Stimulated activated CD8-positive, alpha-beta memory T cell treated with anti-CD3 and anti-CD28 coated beads, Interleukin-12 subunit alpha, Interleukin-12 subunit beta, amount 100 ng/mL, for 24 hours (primary cell): ENCODE measurements around the gene LILRA2.
"Not testable (repeated sequence)": the region's sequence is repeated elsewhere in the genome, so short reads cannot be mapped to it uniquely, and the experiment has no call there.

Source experiments
- DNase-seq: peaks from one replicate; pipeline ENCODE4 v3.0.0-alpha.2; 2020; ENCODE audit errors: extremely low read depth

The LILRA2 gene

DNA sequence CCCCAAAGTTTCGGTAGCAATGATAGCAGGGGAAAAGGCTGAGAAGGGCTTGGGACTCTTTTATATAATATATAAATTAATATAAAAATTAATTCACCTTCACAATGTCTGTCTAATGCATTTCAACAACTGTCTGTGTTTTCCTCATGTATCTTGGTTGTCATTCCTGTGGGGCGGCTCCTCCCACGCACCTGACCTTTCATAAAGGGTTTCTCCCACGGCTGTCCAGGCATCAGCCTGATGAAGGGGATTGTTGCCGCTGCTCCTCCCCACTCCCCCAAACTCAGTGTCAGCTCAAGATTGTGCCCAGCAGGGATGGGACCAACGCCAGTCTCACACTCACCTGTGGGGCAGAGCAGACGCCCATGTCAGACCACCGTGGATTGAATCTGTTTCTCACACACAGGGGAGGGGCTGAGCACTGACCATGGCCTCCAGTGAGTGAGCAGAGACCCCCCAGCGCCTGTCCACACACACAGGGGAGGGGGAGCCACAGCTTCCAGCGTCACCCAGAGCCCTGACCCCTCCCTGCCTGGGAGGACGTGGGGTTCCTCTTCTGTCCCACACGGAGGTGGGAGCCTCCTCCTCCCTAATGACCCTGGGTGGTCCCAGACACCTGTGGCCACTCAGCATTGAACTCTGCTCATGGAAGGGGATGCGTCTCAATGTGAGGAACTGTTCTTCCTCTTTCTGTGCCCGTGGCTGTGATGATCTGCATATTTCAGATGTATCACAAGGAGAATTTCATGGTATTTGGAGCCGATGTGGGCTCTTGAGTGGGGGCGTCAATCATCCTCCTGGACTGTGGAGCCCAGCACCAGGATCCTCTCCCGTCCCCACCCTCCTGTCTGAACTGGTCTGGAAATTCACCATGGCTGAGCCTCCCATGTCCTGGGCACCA is 1.6 kb upstream of the LILRA2 start:
- not testable (repeated sequence) for DNase-seq

DNA sequence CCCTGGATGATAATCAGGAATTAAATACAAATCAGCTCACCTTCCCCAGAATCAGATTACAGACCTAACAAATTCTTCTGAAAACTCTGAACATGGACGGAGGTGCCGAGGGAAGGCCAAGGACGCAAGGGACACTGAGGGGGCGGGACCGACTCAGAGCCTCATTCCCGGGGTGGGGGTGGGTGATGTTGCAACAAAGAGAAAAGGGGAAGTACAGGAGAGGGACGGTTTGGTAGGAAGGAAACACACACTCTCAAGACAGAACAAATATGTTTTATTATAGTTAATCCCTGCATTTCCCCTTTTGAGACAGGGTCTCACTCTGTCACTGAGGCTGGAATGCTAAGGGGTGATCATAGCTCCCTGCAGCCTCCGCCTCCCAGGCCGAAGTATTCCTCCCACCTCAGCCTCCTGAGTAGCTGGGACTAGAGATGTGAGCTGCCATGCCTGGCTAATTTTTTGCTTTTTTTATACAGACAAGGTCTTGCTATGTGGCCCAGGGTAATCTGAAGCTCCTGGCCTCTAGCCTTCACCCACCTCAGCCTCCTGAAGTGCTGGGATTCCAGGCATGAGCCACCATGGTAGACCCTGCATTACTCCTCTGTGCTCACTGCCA is 786 bp upstream of the LILRA2 start:
- DNase-seq: no peak

DNA sequence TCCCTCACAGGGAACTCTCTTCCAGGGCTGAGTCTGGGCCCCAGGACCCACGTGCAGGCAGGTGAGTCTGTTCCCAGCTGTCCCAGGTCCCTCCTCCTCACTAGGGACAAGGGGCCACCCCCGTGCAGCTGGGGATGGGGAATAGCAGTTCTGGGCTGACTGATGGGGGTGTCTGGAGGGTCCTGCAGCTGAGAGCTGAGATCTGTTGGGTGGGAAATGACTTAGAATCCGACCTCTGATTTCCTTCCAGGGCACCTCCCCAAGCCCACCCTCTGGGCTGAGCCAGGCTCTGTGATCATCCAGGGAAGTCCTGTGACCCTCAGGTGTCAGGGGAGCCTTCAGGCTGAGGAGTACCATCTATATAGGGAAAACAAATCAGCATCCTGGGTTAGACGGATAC is 461 bp downstream of the LILRA2 start:
- no peak for DNase-seq

GRCh38 chr19:54574527-54575056 is 1.0 kb downstream of the LILRA2 start:
- no peak for DNase-seq

DNA sequence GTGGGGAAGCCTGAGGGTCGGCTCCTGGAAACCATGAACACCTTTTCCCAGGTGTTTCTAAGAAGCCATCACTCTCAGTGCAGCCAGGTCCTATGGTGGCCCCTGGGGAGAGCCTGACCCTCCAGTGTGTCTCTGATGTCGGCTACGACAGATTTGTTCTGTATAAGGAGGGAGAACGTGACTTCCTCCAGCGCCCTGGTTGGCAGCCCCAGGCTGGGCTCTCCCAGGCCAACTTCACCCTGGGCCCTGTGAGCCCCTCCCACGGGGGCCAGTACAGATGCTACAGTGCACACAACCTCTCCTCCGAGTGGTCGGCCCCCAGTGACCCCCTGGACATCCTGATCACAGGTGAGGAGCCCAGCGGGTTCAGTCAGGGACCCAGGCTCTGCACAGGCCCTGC is 1.6 kb downstream of the LILRA2 start:
- DNase-seq: not testable (repeated sequence)

DNA sequence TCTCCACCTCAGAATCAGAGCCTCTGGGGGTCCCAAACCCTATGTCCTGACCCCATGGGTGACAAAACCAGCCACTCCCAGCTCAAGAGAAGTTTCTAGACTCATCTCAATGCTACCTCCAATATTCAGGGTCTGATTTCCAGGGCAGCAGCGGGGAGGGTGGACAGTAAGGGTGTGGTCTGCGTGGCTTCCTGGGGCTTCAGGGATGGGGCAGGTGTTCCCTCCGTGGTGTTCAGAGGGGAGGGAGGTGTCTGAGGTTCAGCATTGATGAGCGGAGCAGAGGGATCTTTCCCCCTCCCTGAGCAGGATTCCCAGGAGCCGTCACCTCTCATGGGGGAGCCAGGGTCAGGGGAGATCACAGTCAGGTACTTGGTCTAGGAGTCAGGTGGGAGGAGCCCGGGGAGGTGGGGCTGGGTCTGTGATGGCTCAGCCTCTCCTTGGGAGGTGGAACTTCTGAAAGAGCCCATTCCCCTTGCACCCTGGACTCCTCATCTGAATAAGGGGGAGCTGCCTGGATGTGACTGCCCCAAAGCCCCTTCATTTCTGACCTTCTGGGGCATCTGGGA is 2.9 kb downstream of the LILRA2 start:
- no peak for DNase-seq

- DNase-seq: no peak
These were observed 3.7 kb downstream of the LILRA2 start for GRCh38 chr19:54577334-54577733.

GRCh38 chr19:54578268-54578667 is 4.7 kb downstream of the LILRA2 start:
- DNase-seq: not testable (repeated sequence)

DNA sequence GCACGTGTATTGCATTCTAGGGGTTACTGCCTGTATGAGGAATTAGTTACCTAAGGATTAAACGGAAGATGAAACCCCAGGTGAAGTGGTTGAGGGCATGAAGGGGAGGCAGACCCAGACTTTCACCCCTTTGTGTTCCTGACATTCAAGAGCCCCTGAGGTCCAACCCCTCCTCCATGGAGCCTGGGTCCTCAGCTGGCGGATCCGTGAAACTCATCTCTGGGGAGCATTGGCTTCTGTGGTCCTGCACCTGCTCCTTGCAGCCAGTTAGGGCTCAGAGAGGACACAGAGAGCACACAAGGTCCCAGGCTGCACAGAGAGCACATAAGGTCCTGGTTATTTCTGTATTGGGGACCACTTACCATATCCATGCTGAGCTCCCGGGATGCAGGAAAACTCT is 12.8 kb downstream of the LILRA2 start:
- DNase-seq: no peak

DNA sequence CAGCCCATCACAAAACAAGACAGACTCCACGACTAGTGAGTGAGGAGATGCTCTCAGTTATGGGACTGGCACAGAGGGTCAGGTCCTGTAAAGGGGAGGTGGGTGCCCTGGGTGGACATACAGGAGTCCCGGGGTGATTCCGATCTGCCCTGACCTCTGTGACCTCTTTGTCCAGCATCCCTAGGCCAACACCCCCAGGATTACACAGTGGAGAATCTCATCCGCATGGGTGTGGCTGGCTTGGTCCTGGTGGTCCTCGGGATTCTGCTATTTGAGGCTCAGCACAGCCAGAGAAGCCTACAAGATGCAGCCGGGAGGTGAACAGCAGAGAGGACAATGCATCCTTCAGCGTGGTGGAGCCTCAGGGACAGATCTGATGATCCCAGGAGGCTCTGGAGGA is 13.4 kb downstream of the LILRA2 start:
- DNase-seq: no peak

DNA sequence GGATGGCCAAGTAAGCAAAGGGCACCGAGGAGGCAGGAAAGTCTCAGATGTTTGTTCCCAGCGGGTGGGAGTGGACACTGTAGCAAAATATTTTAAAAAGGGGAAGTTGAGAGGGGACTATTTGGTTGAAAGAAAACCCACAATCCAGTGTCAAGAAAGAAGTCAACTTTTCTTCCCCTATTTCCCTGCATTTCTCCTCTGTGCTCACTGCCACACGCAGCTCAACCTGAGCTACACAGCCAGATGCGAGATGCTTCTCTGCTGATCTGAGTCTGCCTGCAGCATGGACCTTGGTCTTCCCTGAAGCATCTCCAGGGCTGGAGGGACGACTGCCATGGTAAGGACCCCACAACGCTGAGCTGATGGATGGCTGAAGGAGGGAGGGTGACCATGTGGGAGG is 19.9 kb downstream of the LILRA2 start, which contains the start of gene LILRA1:
Gene LILRA1, plus strand, starts transcription at position 188 of the 400 bp plus-strand sequence. CDS start 613 bp downstream, outside the sequence.
- DNase-seq: not testable (repeated sequence)

DNA sequence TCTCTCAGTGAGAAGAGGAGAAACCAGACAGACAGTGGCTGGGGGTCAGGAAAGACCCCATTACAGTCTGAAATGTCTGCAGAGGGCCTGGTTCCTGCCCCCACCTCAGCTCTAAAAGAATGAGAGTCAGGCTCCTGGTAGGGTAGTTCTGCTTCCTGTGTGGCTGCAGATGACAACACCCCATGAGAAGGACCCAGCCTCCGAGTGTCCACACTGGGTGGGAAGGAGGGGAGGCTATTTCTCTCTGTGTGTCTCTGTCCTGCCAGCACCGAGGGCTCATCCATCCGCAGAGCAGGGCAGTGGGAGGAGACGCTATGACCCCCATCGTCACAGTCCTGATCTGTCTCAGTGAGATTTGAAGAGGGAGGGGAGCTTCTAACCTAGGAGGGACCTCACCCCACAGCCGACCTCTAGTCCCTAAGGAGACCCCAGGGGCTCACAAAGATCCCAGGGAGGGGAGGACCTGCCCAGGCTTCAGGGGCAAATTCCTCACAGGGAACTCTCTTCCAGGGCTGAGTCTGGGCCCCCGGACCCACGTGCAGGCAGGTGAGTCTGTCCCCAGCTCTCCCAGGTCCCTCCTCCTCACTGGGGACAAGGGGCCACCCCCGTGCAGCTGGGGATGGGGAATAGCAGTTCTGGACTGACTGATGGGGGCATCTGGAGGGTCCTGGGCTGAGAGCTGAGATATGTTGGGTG is 20.5 kb downstream of the LILRA2 start:
- DNase-seq: not testable (repeated sequence)

GRCh38 chr19:54594737-54595136 is 21.1 kb downstream of the LILRA2 start:
- DNase-seq: no peak

DNA sequence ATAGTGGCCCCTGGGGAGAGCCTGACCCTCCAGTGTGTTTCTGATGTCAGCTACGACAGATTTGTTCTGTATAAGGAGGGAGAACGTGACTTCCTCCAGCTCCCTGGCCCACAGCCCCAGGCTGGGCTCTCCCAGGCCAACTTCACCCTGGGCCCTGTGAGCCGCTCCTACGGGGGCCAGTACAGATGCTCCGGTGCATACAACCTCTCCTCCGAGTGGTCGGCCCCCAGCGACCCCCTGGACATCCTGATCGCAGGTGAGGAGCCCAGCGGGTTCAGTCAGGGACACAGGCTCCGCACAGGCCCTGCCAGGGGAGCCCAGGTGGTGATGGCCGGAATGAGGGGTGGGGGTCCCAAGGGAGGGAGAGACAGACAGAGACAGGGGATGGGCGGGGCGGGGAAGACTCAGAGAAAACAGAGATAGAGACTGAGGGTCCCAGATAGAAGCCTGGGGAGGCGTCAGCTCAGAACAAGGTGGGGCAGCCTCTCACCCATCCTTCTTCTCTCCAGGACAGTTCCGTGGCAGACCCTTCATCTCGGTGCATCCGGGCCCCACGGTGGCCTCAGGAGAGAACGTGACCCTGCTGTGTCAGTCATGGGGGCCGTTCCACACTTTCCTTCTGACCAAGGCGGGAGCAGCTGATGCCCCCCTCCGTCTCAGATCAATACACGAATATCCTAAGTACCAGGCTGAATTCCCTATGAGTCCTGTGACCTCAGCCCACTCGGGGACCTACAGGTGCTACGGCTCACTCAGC is 22.3 kb downstream of the LILRA2 start:
- DNase-seq: not testable (repeated sequence)

DNA sequence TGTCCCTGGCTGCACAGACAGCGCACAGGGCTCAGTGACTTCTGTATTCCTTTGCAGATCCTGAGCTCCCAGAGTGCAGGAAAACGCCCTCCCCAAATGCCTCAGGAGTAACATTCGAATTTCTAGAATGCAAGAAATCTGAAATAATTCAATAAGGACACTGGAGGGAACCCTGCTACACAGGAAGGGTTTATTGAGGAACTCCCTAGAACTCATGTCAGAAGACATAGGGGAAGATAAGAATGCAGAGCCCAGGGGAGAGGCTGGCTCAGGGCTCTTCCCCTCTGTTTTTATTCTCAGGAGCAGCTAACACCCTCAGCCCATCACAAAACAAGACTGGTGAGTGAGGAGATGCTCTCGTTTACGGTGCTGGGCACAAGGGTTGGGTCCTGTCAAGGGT is 26.6 kb downstream of the LILRA2 start:
- no peak for DNase-seq

DNA sequence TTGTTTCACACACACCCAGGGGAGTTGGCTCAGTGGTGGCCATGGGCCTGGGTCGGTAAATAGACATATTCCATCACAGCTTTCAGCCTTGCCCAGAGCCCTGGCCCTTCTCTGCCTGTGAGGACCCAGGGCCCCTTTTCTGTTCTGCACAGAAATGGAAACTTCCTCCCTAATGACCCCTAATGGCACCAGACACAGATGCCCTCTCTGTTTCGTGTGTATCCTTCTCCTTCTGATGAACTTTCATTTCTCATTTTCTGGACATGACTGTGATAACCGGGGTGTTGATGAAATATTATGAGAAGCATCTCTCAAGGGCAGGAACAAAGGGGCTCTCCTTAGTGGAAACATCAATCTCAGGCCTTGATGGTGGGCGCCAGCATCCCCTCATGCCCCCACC is 32.6 kb downstream of the LILRA2 start:
- DNase-seq: no peak

DNA sequence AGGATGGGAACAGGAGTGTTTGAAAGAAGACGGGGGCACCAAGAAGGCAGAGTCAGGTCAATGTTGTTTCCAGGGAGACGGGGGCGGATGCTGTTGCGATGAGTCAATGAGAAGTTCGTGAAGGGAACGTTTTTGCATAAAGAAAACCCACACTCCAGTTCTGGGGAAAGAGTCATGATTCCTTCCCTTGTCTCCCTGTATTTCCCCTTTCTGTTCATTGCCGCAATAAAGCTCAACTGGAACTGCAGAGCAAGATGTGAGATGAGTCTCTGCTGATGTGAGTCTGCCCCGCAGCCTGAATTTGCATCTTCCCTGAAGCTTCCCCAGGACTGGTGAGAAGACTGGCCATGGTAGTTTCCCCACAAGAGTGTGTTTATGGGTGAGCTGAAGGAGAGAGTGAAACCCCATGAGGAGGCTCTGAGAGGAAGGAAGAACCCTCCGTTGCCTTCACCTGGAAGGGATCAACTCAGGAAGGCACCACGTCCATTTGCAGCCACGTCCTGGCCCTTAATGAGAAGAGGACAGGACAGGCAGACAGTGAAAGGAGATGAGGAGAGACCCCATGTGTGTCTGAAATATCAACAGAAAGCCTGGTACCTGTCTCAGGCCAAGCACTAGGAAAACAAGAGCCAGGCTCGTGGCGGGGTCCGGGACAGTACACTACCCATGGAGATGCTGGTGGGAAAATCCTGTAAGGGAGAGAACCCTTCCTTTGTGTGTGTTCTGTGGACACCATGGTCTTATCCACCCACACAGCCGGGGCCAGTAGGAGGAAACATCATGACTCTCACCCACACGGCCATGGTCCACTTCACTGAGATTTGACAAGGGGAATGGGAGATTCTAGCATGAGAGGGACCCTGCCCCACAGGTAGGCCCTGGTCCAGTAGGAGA is 33.5 kb downstream of the LILRA2 start:
- DNase-seq: no peak

- no peak for DNase-seq
These were observed 34.2 kb downstream of the LILRA2 start for GRCh38 chr19:54607785-54608150.

- no peak for DNase-seq
These were observed 34.6 kb downstream of the LILRA2 start for GRCh38 chr19:54608205-54608604.

- no peak for DNase-seq
These were observed 35.2 kb downstream of the LILRA2 start for GRCh38 chr19:54608792-54609191.
